HepG2 (cell line): ENCODE results near the gene R3HDM4. TPM values are rescaled to one million over a fixed set of nuclear protein-coding genes. Genes with fewer than 3 reads are reported as not detected.

ENCODE experiments used
- ATAC-seq: fragments of 200-7000 bp; cut with Tn5 transposase; 3 replicates; pipeline ENCODE4 v1.9.1; 2020; ENCODE audit warnings: mild to moderate bottlenecking, moderate library complexity
- BruUV-seq: library from RNA; stranded (reverse); fragments of 400-500 nt; replicated peaks from 2 replicates; lab custom pipeline; 2021; lab: Mats Ljungman, UMichigan
- CTCF ChIA-PET: fragments of 300-600 bp; formaldehyde crosslinking; extraction: SDS; loops from one replicate; lab custom pipeline; 2021; ENCODE audit warnings: low total read pairs, inconsistent platforms, low intra/inter-chr PET ratio; lab: Yijun Ruan, JAX
- POLR2A ChIA-PET: fragments of 350-600 bp; sonication (Branson Sonifier 250); formaldehyde crosslinking; loops from one replicate; lab custom pipeline; 2020; ENCODE audit warnings: antibody characterized with exemption, inconsistent platforms; lab: Yijun Ruan, JAX
- DNase-seq: peaks from one replicate; pipeline ENCODE4 v3.0.0-alpha.2; 2015; ENCODE audit warnings: low spot score
- FAIRE-seq: peaks from 3 replicates; lab custom pipeline; 2011; peaks lifted over from hg19 to GRCh38; lab: Jason Lieb, UNC
- H2AFZ ChIP-seq: one replicate; pipeline ENCODE4 v1.6.1; 2011; ENCODE audit warnings: low read length, inconsistent platforms
- H3K27ac ChIP-seq: fragments of 300-600 bp; 3 replicates; pipeline ENCODE4 v1.8.0; 2011; ENCODE audit warnings: mixed run types, mild to moderate bottlenecking, mixed read lengths, low read length, inconsistent platforms; ENCODE audit not compliant: insufficient read depth; ENCODE audit errors: extremely low read length
- H3K27me3 ChIP-seq, 2 experiments: fragments of 200-600 bp in 1 of 2; 2 replicates in 1 of 2; 3 replicates in 1 of 2; pipeline versions ENCODE4 v1.6.0 to v1.8.0; 2011; ENCODE audit warnings: low read length in 2 of 2, mild to moderate bottlenecking in 2 of 2, moderate library complexity in 2 of 2, inconsistent platforms in 1 of 2; ENCODE audit not compliant: insufficient read depth in 2 of 2, control insufficient read depth in 1 of 2
- H3K36me3 ChIP-seq, 2 experiments: fragments of 200-600 bp in 1 of 2; replicated peaks in 1 of 2; 2 replicates in 1 of 2; 3 replicates in 1 of 2; pipeline versions ENCODE4 v1.5.1 to v1.8.0; 2011; ENCODE audit warnings: low read length in 2 of 2, inconsistent platforms in 1 of 2; ENCODE audit not compliant: insufficient read depth in 2 of 2, control insufficient read depth in 1 of 2
- H3K4me1 ChIP-seq: 2 replicates; pipeline ENCODE4 v1.5.1; 2012; ENCODE audit warnings: low read length, inconsistent platforms; ENCODE audit not compliant: insufficient read depth
- H3K4me2 ChIP-seq: 2 replicates; pipeline ENCODE4 v1.6.0; 2011; ENCODE audit warnings: low read depth, low read length, inconsistent platforms
- H3K4me3 ChIP-seq, 3 experiments: fragments of 200-600 bp in 1 of 3; sonication (generic), shearing (Covaris generic) in 1 of 3; replicated peaks in 1 of 3; 2 replicates each; pipeline ENCODE4 v1.5.1; 2011 to 2016; ENCODE audit warnings: low read length in 3 of 3, inconsistent platforms in 2 of 3, low read depth in 2 of 3, mild to moderate bottlenecking in 2 of 3, control low read depth in 1 of 3, mixed read lengths in 1 of 3; ENCODE audit not compliant: insufficient read depth in 1 of 3
- H3K79me2 ChIP-seq: one replicate; pipeline ENCODE4 v1.6.1; 2011; ENCODE audit warnings: low read length, inconsistent platforms; ENCODE audit not compliant: insufficient read depth
- H3K9ac ChIP-seq: 2 replicates; pipeline ENCODE4 v1.6.0; 2011; ENCODE audit warnings: mild to moderate bottlenecking, low read depth, low read length, inconsistent platforms; ENCODE audit not compliant: insufficient read depth
- H3K9me3 ChIP-seq: 2 replicates; pipeline ENCODE4 v1.5.1; 2012; ENCODE audit warnings: mild to moderate bottlenecking, low read length
- H4K20me1 ChIP-seq: 2 replicates; pipeline ENCODE4 v1.6.0; 2011; ENCODE audit warnings: inconsistent platforms, mild to moderate bottlenecking, low read length, moderate library complexity; ENCODE audit not compliant: insufficient read depth
- ZNF770 ChIP-seq: sonication (generic); formaldehyde crosslinking; IDR thresholded peaks from 2 replicates; pipeline ENCODE4 v1.5.0; 2020; ENCODE audit warnings: mild to moderate bottlenecking, missing genetic modification reagents
- WGBS: methylation state at CpG from one replicate; pipeline ENCODE4 v1.1.6; 2017; ENCODE audit warnings: low lambda C conversion rate; 5-methylcytosine and 5-hydroxymethylcytosine counted together
- in situ Hi-C: cut with HindIII; loops from 2 replicates; pipeline ENCODE4 v1.10.0; 2017; ENCODE audit warnings: low pct_unique_long_range_greater_than_20kb; ENCODE audit not compliant: extremely low pct_ligation_motif_present
- intact Hi-C: fragments of 100-400 bp; cut with micrococcal nuclease; formaldehyde crosslinking; loops from one replicate; pipeline ENCODE4 v1.10.0; 2022; ENCODE audit not compliant: unreplicated experiment
- polyA plus RNA-seq, 8 experiments: library from polyadenylated mRNA; depleted of rRNA in 3 of 8; stranded (reverse) in 7 of 8; unstranded in 1 of 8; fragments of >200 nt; fragmentation: Illumina TruSeq in 4 of 8; extraction: Trizol in 4 of 8; gene quantifications; 2 replicates each; pipeline versions ENCODE4 v1.2.1 to v1.2.3, GENCODE V29; 2011 to 2016; ENCODE audit warnings: low read depth in 4 of 8, missing spikeins in 1 of 8, mixed read lengths in 1 of 8; ENCODE audit not compliant: insufficient read depth in 1 of 8
- total RNA-seq, 5 experiments: library from RNA; depleted of rRNA; stranded (reverse); fragments of >200 nt; fragmentation: Illumina TruSeq; extraction: Trizol; gene quantifications; 2 replicates each; pipeline ENCODE4 v1.2.3, GENCODE V29; 2016; ENCODE audit warnings: low read depth in 1 of 5
- TF ChIP-seq, protein P1 (sequence below): sonication (generic); formaldehyde crosslinking; IDR thresholded peaks from 2 replicates; pipeline ENCODE4 v1.5.1; 2020; ENCODE audit warnings: mild to moderate bottlenecking, moderate library complexity, missing genetic modification reagents

The R3HDM4 gene
- total and polyA plus RNA-seq, 2 of the 13 experiments (the other 11 are each of a cell fraction or from before 2014, with no cell fraction given), result 26.2 to 26.9 TPM

DNA sequence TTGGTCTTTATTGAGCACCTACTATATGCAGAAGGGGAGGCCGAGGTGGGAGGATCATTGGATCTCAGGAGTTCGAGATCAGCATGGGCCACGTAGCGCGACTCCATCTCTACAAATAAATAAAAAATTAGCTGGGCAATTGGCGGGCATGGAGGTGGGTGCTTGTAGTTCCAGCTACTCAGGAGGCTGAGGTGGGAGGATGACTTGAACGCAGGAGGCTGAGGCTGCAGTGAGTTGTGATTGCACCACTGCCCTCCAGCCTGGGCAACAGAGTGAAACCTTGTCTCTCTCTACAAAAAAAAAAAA is 49.8 kb downstream of the R3HDM4 start:
- DNase-seq (no peak), FAIRE-seq (no peak), ATAC-seq (no peak)
- Histone ChIP-seq H4K20me1 (no peaks in the 10 kb centered on the region), H3K27ac (no peak overlapping the region), H3K4me3 (no peak overlapping the region)
- CTCF ChIA-PET, result interaction anchor here (1.1 kb wide), 1 partner anchor 54 kb away, joined by 3 read pairs; the partner anchor contains the start of gene KISS1R
- TF ChIP-seq ZNF770 (CRISPR knock-in tag), result peak; percentile 76
- TF ChIP-seq, protein P1, sequence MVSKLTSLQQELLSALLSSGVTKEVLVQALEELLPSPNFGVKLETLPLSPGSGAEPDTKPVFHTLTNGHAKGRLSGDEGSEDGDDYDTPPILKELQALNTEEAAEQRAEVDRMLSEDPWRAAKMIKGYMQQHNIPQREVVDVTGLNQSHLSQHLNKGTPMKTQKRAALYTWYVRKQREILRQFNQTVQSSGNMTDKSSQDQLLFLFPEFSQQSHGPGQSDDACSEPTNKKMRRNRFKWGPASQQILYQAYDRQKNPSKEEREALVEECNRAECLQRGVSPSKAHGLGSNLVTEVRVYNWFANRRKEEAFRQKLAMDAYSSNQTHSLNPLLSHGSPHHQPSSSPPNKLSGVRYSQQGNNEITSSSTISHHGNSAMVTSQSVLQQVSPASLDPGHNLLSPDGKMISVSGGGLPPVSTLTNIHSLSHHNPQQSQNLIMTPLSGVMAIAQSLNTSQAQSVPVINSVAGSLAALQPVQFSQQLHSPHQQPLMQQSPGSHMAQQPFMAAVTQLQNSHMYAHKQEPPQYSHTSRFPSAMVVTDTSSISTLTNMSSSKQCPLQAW (CRISPR knock-in tag), result no peak
- TF ChIP-seq, all 625 proteins: peak for 1
- H3K4me1 ChIP-seq, result peaks cover 19% of the 10 kb centered on the region
- BruUV-seq, result no TSS peak
- POLR2A ChIA-PET, result interaction anchor here (1.0 kb wide), 1 partner anchor 39 kb away, joined by 3 read pairs; no protein-coding TSS in a partner anchor
- H3K79me2 ChIP-seq, result no peaks in the 10 kb centered on the region
- in situ Hi-C loops, result loop anchor here (5.0 to 10.0 kb wide), 2 partner anchors 54 to 122 kb away; partner anchors contain the start of genes KISS1R and WDR18
- H2AFZ ChIP-seq, result no peak overlapping the region
- intact Hi-C loops, result loop anchor here (2.0 kb wide), 1 partner anchor 54 kb away; the partner anchor contains the start of gene KISS1R
- no peak overlapping the region for H3K4me2 ChIP-seq
- H3K27me3 ChIP-seq, result no peaks in the 10 kb centered on the region
- H3K36me3 ChIP-seq, result peaks cover 2 to 8% of the 10 kb centered on the region in 2 experiments; a peak in 2 of 5 replicates
- no peak overlapping the region for H3K9ac ChIP-seq
- WGBS, result 97% methylated on average over 7 of the region's 7 CpGs
- no peaks in the 10 kb centered on the region for H3K9me3 ChIP-seq
